ENCODE results near the gene NYAP2.

Gene NYAP2

DNA sequence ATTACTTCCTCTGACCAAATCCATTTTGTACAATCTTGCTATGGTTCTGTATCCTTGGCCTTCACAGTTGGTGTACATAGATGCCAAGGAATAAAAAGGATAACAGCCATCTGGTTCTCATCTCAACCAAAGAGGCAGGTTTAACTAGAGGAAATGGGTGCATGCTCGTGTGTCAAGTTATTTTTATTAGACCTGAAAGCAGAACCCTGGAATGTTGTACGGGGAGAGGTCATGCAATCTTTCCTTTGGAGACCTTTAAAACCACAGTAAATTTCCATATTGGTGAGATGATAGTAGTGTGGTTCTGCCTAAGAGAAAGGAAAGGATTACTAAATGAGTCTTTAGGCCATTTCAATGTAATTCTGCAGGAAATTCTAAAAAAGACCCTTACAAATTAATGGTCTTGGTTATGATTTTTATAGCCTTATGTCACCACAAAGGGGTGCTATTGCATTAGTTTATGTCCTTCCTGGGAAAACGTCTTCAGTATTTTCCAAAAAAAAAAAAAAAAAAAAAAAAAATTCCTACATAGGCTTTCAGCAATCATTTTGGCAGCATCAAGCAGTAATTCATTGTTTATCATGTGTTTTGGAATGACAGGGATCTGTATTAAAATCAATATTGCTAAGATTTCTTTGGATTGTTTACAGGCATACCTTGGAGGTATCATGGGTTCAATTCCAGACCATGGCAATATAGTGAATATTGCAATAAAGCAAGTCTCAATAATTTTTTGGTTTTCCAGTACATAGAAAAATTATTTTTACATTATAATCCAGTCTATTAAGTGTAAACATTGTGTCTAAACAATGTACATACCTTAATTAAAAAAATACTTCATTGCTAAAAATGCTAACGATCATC is 270.8 kb downstream of the NYAP2 start:
- H3K4me3 ChIP-seq = no peak overlapping the region
- H3K27ac ChIP-seq = no peak overlapping the region

GRCh38 chr2:225678792-225679191 is 279.3 kb downstream of the NYAP2 start:
- no peak overlapping the region for H3K4me3 ChIP-seq
- no peak overlapping the region for H3K27ac ChIP-seq

DNA sequence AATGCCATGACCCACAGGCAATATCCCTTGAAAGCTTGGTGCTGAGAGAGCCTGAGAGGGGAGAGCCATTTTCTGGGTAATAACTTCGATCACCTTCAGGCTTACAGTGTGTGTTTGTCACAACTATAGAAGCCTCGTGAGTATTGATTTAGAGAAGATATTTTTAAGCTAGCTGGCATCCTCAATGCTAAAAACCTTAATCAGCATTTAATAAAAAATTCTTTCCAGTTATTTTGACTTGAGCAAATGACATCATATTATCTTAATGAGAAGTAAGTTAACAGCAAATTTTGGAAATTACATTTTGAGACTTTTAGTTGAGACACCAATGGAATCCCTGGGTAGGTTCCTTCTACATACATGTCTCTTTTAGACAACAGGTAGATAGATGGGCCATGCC is 283.7 kb downstream of the NYAP2 start:
- no peak overlapping the region for H3K27ac ChIP-seq
- no peak overlapping the region for H3K4me3 ChIP-seq

- Histone ChIP-seq H3K27ac (no peak overlapping the region), H3K4me3 (no peak overlapping the region)
These were observed 290.6 kb downstream of the NYAP2 start for GRCh38 chr2:225690153-225690552.

DNA sequence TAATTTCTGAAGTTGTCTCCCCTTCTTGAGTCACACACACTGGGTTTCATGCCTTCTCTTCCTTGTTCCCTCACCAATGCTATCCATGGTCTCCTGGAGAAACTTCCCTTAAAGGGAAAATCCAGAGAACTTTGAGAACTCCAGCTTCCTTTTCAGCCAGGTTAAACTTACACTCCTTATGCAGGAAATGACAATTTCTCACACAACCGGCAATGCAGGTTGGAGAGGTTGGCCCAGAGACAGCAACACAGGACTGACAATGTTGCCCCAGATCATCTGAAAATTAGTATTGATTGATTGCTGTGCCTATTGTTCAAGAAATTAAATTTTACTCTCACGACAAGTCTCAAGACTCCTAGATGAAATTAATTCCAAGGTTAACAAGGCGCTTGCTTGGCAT is 292.2 kb downstream of the NYAP2 start:
- no peak overlapping the region for H3K27ac ChIP-seq
- no peak overlapping the region for H3K4me3 ChIP-seq

DNA sequence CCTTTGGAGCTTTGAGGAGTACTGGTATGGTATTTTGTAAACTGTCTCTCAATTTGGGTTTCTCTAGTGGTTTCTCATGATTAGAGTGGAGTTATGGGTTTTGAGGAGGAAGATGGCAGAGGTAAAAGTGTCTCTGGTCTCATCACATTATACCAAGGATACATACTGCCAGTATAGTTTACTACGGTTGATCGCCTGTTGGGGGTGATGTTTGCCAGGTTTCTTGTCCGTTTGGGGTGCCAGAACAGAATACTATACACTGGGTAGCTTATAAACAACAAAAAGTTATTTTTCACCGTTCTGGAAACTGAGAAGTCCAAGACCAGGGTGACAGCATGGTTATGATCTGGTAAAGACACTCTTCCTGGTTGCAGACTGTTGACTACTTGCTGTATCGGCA is 293.7 kb downstream of the NYAP2 start:
- H3K4me3 ChIP-seq = no peak overlapping the region

GRCh38 chr2:225694664-225695063 is 295.2 kb downstream of the NYAP2 start:
- H3K27ac ChIP-seq = no peak overlapping the region
- no peak overlapping the region for H3K4me3 ChIP-seq

More for the DNA sequence above, 293.7 kb downstream of the NYAP2 start:
- no peak overlapping the region for H3K27ac ChIP-seq

- Histone ChIP-seq H3K27ac (no peak overlapping the region), H3K4me3 (no peak overlapping the region)
These were observed 298.4 kb downstream of the NYAP2 start for GRCh38 chr2:225697936-225698335.
